HepG2 (cell line): ENCODE measurements around the gene GLYATL3. TPM values are rescaled to one million over a fixed set of nuclear protein-coding genes. Genes with fewer than 3 reads are reported as not detected.

Source experiments
- NR2F1 ChIP-seq, 2 experiments: fragments of 450-650 bp in 1 of 2; formaldehyde crosslinking in 1 of 2; IDR thresholded peaks; 2 replicates each; pipeline versions ENCODE4 v1.5.0 to v1.6.1; 2016 to 2020; ENCODE audit warnings: mild to moderate bottlenecking in 1 of 2, missing compliant biosample characterization in 1 of 2, missing genetic modification reagents in 1 of 2, moderate library complexity in 1 of 2
- ZBTB8A ChIP-seq: sonication (generic); formaldehyde crosslinking; IDR thresholded peaks from 2 replicates; pipeline ENCODE4 v1.4.0; 2020; ENCODE audit warnings: mild to moderate bottlenecking, low read depth, missing genetic modification reagents, borderline replicate concordance
- ZFP37 ChIP-seq: sonication (generic); formaldehyde crosslinking; IDR thresholded peaks from 2 replicates; pipeline ENCODE4 v1.4.0; 2020; ENCODE audit warnings: missing genetic modification reagents, borderline replicate concordance
- ZNF746 ChIP-seq: sonication (generic); formaldehyde crosslinking; IDR thresholded peaks from 2 replicates; pipeline ENCODE4 v1.8.0; 2022; ENCODE audit warnings: mild to moderate bottlenecking, missing genetic modification reagents
- polyA plus RNA-seq, 8 experiments: library from polyadenylated mRNA; depleted of rRNA in 3 of 8; stranded (reverse) in 7 of 8; unstranded in 1 of 8; fragments of >200 nt; fragmentation: Illumina TruSeq in 4 of 8; extraction: Trizol in 4 of 8; gene quantifications; 2 replicates each; pipeline versions ENCODE4 v1.2.1 to v1.2.3, GENCODE V29; 2011 to 2016; ENCODE audit warnings: low read depth in 4 of 8, missing spikeins in 1 of 8, mixed read lengths in 1 of 8; ENCODE audit not compliant: insufficient read depth in 1 of 8
- total RNA-seq, 5 experiments: library from RNA; depleted of rRNA; stranded (reverse); fragments of >200 nt; fragmentation: Illumina TruSeq; extraction: Trizol; gene quantifications; 2 replicates each; pipeline ENCODE4 v1.2.3, GENCODE V29; 2016; ENCODE audit warnings: low read depth in 1 of 5
- TF ChIP-seq, protein P1 (sequence below): sonication (generic); formaldehyde crosslinking; IDR thresholded peaks from 2 replicates; pipeline ENCODE4 v1.5.0; 2020; ENCODE audit warnings: mild to moderate bottlenecking, missing genetic modification reagents, borderline replicate concordance
- TF ChIP-seq, protein P2 (sequence below): sonication (generic); formaldehyde crosslinking; IDR thresholded peaks from 2 replicates; pipeline ENCODE4 v1.4.0; 2020; ENCODE audit warnings: missing genetic modification reagents, mild to moderate bottlenecking, borderline replicate concordance
- TF ChIP-seq, protein P3 (sequence below): sonication (generic); formaldehyde crosslinking; IDR thresholded peaks from 2 replicates; pipeline ENCODE4 v1.9.0; 2021; ENCODE audit warnings: missing genetic modification reagents, borderline replicate concordance

Gene GLYATL3
- total and polyA plus RNA-seq, 2 of the 13 experiments (the other 11 are each of a cell fraction or from before 2014, with no cell fraction given): 0.05 TPM; not detected in 1

DNA sequence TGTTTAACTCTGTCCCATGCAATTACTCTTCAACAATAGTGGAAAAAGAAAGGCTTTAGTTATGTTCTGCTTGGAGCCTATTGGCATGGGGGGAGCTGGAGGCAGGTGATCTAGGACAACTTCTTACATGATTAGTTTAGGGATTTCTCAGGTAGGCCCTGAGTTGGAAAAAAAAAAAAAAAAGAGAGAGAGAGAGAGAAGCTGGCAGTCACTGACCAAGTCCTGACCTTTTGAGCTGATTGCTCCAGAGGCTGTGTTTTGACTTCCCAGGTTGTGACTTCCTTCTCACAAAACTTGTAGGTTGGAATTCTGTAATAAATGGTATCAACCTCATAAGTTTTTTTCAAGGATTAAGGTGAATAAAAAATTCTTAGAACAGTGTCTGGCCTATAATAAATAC lies 58.5 kb downstream of the GLYATL3 start (continued):
- TF ChIP-seq, protein P1, sequence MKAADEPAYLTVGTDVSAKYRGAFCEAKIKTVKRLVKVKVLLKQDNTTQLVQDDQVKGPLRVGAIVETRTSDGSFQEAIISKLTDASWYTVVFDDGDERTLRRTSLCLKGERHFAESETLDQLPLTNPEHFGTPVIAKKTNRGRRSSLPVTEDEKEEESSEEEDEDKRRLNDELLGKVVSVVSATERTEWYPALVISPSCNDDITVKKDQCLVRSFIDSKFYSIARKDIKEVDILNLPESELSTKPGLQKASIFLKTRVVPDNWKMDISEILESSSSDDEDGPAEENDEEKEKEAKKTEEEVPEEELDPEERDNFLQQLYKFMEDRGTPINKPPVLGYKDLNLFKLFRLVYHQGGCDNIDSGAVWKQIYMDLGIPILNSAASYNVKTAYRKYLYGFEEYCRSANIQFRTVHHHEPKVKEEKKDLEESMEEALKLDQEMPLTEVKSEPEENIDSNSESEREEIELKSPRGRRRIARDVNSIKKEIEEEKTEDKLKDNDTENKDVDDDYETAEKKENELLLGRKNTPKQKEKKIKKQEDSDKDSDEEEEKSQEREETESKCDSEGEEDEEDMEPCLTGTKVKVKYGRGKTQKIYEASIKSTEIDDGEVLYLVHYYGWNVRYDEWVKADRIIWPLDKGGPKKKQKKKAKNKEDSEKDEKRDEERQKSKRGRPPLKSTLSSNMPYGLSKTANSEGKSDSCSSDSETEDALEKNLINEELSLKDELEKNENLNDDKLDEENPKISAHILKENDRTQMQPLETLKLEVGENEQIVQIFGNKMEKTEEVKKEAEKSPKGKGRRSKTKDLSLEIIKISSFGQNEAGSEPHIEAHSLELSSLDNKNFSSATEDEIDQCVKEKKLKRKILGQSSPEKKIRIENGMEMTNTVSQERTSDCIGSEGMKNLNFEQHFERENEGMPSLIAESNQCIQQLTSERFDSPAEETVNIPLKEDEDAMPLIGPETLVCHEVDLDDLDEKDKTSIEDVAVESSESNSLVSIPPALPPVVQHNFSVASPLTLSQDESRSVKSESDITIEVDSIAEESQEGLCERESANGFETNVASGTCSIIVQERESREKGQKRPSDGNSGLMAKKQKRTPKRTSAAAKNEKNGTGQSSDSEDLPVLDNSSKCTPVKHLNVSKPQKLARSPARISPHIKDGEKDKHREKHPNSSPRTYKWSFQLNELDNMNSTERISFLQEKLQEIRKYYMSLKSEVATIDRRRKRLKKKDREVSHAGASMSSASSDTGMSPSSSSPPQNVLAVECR (CRISPR knock-in tag): no peak
- no peak for TF ChIP-seq ZNF746 (CRISPR knock-in tag)
- TF ChIP-seq, protein P2, sequence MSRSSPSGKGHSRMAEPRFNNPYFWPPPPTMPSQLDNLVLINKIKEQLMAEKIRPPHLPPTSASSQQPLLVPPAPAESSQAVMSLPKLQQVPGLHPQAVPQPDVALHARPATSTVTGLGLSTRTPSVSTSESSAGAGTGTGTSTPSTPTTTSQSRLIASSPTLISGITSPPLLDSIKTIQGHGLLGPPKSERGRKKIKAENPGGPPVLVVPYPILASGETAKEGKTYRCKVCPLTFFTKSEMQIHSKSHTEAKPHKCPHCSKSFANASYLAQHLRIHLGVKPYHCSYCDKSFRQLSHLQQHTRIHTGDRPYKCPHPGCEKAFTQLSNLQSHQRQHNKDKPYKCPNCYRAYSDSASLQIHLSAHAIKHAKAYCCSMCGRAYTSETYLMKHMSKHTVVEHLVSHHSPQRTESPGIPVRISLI (CRISPR knock-in tag): peak; percentile 81
- TF ChIP-seq, protein P3, sequence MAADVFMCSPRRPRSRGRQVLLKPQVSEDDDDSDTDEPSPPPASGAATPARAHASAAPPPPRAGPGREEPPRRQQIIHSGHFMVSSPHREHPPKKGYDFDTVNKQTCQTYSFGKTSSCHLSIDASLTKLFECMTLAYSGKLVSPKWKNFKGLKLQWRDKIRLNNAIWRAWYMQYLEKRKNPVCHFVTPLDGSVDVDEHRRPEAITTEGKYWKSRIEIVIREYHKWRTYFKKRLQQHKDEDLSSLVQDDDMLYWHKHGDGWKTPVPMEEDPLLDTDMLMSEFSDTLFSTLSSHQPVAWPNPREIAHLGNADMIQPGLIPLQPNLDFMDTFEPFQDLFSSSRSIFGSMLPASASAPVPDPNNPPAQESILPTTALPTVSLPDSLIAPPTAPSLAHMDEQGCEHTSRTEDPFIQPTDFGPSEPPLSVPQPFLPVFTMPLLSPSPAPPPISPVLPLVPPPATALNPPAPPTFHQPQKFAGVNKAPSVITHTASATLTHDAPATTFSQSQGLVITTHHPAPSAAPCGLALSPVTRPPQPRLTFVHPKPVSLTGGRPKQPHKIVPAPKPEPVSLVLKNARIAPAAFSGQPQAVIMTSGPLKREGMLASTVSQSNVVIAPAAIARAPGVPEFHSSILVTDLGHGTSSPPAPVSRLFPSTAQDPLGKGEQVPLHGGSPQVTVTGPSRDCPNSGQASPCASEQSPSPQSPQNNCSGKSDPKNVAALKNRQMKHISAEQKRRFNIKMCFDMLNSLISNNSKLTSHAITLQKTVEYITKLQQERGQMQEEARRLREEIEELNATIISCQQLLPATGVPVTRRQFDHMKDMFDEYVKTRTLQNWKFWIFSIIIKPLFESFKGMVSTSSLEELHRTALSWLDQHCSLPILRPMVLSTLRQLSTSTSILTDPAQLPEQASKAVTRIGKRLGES (CRISPR knock-in tag): no peak
- no peak for TF ChIP-seq ZFP37 (CRISPR knock-in tag)
- no peak for TF ChIP-seq ZBTB8A (CRISPR knock-in tag)
- peak in 1 of 2 experiments; percentile 35; a peak in 1 of 4 replicates for TF ChIP-seq NR2F1 (CRISPR knock-in tag; IDR thresholded peaks at IDR 0.05)
